NOMO-1 treated with dmso at 0.1 percent for 144 hours (cell line): Measurements from ENCODE around the gene ADGRA3.

ENCODE experiments used
- DNase-seq: peaks from one replicate; lab custom pipeline; 2025; ENCODE audit not compliant: unreplicated experiment; lab: John Stamatoyannopoulos, UW

Gene ADGRA3, protein sequence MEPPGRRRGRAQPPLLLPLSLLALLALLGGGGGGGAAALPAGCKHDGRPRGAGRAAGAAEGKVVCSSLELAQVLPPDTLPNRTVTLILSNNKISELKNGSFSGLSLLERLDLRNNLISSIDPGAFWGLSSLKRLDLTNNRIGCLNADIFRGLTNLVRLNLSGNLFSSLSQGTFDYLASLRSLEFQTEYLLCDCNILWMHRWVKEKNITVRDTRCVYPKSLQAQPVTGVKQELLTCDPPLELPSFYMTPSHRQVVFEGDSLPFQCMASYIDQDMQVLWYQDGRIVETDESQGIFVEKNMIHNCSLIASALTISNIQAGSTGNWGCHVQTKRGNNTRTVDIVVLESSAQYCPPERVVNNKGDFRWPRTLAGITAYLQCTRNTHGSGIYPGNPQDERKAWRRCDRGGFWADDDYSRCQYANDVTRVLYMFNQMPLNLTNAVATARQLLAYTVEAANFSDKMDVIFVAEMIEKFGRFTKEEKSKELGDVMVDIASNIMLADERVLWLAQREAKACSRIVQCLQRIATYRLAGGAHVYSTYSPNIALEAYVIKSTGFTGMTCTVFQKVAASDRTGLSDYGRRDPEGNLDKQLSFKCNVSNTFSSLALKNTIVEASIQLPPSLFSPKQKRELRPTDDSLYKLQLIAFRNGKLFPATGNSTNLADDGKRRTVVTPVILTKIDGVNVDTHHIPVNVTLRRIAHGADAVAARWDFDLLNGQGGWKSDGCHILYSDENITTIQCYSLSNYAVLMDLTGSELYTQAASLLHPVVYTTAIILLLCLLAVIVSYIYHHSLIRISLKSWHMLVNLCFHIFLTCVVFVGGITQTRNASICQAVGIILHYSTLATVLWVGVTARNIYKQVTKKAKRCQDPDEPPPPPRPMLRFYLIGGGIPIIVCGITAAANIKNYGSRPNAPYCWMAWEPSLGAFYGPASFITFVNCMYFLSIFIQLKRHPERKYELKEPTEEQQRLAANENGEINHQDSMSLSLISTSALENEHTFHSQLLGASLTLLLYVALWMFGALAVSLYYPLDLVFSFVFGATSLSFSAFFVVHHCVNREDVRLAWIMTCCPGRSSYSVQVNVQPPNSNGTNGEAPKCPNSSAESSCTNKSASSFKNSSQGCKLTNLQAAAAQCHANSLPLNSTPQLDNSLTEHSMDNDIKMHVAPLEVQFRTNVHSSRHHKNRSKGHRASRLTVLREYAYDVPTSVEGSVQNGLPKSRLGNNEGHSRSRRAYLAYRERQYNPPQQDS (N-terminal part only)

GRCh38 chr4:22515888-22516541, at the start of gene ADGRA3:
ADGRA3 (minus strand) TSS chr4:22516066; CDS start chr4:22515784, 282 bp downstream.
- DNase-seq, result no peak

DNA sequence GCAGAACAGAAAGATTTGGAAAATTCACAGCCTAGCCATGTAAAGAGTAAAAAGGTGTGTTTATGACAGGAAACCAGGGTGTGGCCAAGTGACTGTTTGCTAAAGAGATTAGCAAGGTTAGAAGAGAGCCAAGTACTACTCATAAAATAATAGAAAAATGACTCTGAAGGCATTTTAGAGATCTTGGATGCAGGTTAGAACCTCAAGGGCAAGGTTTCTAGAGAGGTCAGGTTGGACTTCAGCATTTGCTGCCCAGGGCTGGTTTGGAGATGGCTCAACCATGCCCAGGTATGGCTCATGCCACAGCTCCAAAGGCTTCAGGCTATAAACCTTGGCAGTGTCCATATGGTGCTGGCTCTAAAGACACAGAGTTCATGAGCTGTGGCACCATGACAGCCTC, 40.6 kb upstream of the ADGRA3 start:
- no peak for DNase-seq

GRCh38 chr4:22554670-22555069, 38.8 kb upstream of the ADGRA3 start:
- DNase-seq, result no peak

DNA sequence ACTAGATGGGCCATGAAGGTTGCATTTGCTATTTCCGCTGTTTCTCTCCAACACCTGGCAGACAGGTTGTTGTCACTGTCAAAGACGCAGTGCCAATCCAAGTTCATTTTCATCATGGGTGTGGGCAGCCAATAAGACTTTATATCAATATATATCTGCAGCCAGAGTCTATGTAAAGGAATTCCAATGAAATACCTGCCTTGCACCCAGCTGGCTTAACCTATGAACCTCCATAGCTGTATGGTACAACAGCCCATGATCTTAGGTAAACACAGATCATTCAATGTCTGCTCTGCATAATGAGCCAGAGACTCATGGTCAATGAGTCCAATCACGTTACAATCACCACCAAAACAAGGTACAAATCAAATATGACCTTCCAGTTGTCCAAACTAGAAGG, 37.7 kb upstream of the ADGRA3 start:
- no peak for DNase-seq

GRCh38 chr4:22552812-22553211, 36.9 kb upstream of the ADGRA3 start:
- DNase-seq, result no peak

- DNase-seq, result no peak
These were observed 35.7 kb upstream of the ADGRA3 start for GRCh38 chr4:22551550-22551949.

- DNase-seq, result no peak
These were observed 30.4 kb upstream of the ADGRA3 start for GRCh38 chr4:22546299-22546698.

DNA sequence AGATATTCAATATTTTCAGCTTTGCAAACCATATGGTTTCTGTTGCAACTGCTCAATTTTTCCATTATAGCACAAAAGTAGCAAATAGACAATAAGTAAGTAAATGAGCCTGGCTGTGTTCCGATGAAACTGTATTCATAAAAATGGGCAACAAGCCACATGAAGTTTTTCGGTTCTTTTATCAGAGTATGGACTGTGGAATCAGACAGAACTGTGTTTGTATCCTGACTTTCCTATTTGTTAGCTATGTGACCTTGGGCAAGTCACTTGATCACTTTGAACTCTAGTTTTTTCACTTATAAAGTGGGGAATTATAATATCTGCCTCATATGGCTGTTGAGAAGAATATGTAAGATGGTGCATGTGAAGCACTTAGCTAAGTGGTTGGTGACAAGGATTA, 23.4 kb upstream of the ADGRA3 start:
- DNase-seq, result no peak

GRCh38 chr4:22537864-22538263, 22.0 kb upstream of the ADGRA3 start:
- DNase-seq, result no peak

DNA sequence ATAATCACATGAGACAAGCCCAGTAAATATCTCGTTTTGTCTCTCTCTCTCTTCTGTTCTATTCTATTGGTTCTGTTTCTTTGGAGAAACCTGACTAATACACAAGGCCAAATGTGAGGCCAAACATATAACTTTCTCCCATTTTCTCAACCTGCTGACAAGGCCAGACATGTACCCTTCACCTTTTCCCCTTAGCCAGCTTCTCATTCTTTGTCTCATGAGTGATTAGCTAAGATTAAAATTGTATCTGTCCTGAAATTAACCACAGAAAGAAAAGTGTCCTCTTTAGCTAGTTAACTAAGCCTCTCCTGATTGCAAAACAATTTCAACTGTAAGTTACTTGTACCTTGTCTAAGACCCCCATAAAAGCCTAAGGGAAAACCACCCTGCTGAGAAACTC, 18.5 kb upstream of the ADGRA3 start:
- DNase-seq, result no peak

GRCh38 chr4:22532896-22533295, 17.0 kb upstream of the ADGRA3 start:
- DNase-seq, result no peak

GRCh38 chr4:22532117-22532516, 16.3 kb upstream of the ADGRA3 start:
- DNase-seq, result no peak

- DNase-seq, result no peak
These were observed 15.6 kb upstream of the ADGRA3 start for GRCh38 chr4:22531311-22532019.

GRCh38 chr4:22524895-22525294, 9.0 kb upstream of the ADGRA3 start:
- DNase-seq, result no peak

- no peak for DNase-seq
These were observed 7.0 kb upstream of the ADGRA3 start for GRCh38 chr4:22522706-22523501.

- no peak for DNase-seq
These were observed 6.3 kb upstream of the ADGRA3 start for GRCh38 chr4:22522206-22522605.

DNA sequence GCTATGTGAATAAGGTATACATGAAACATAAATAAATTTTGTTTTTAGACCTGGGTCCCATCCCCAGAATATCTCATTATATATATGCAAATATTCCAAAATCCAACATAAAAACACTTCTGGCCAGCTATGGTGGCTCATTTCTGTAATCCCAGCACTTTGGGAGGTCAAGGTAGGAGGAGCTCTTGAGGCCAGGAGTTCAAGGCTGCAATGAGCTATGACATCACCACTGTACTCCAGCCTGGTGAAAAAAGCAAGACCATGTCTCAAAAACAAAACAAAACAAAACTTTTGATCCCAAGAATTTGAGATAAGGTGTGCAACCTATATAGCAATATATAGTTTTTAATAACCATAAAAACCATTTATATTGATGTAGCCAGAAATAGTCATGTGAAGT, 5.4 kb upstream of the ADGRA3 start:
- no peak for DNase-seq

DNA sequence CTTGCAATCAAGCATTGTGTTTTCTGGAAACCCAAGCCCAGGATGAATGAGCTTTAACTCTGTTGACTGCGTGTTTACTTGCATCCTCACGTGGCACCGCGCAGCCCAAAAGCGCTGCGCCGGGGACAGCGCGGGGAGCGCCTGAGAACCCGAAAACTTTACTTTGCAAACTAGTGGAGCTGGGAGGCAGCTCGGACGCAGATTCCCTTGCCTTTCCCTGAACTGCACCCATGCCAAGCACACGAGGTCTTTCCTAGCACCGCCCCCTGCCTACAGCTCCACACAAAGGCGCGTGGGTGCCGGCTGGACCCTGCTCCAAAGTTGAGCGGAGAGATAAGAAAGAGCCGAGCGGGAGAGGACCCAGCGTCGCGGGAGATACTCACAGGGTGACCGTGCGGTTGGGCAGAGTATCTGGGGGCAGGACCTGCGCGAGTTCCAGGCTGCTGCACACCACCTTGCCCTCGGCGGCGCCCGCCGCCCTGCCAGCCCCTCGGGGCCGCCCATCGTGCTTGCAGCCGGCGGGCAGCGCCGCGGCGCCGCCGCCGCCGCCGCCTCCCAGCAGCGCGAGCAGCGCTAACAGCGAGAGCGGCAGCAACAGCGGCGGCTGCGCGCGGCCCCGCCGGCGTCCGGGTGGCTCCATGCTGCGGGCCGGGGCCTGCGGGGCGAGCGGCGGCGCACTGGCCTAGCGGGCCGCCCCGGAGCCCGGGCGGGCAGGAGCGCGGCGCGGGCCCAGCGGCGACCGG, 550 bp downstream of the ADGRA3 start:
- DNase-seq, result no peak

GRCh38 chr4:22514481-22514880, 1.4 kb downstream of the ADGRA3 start:
- DNase-seq, result no peak
